ENCODE data around the gene KRCC1. TPM values are rescaled to one million over a fixed set of nuclear protein-coding genes. Genes with fewer than 3 reads are reported as not detected.
"Not testable (repeated sequence)": the region's sequence is repeated elsewhere in the genome, so short reads cannot be mapped to it uniquely, and the experiment has no call there.

KRCC1 gene
- total RNA-seq, 1 experiment from 2014 or later: 5.6 TPM

GRCh38 chr2:88038263-88039105 lies 17.1 kb downstream of the KRCC1 start:
- H3K4me1 ChIP-seq: peaks cover 13% of the 10 kb centered on the region
- H3K36me3 ChIP-seq: no peaks in the 10 kb centered on the region
- no peak overlapping the region for H3K4me3 ChIP-seq
- peak overlapping the region; percentile 54 for H3K27ac ChIP-seq
- DNase-seq: peak; percentile 14 to 64
- no peaks in the 10 kb centered on the region for H3K27me3 ChIP-seq
- H3K9me3 ChIP-seq (replicated peaks): no peaks in the 10 kb centered on the region

DNA sequence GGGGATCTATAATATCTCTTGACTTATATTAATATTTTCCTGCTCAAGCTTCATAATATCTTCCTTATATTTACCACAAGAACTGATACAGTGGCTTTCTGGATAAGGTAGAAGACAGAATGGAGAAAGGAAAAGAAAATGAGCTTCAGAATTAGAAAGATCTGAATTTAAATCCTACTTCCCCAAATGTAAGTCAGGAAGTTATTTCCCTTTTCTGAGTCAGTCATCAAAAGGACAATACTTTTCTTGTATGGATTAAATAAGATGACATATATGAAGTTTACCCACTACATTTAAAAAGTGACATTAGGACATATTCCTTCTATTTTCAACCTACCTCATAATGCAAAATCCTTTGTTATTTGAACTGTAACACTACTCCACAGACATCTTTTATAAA lies 19.0 kb downstream of the KRCC1 start:
- no peak overlapping the region for H3K4me3 ChIP-seq

GRCh38 chr2:88036182-88036581 lies 19.4 kb downstream of the KRCC1 start:
- Histone ChIP-seq H3K27ac (no peak overlapping the region), H3K36me3 (0 out of 2 replicates have a peak, but pooled peaks cover 2% of the 10 kb centered on the region)
- no peak for DNase-seq

More for the DNA sequence above, 19.0 kb downstream of the KRCC1 start:
- Histone ChIP-seq H3K36me3 (0 out of 2 replicates have a peak, but pooled peaks cover 2% of the 10 kb centered on the region), H3K27me3 (no peaks in the 10 kb centered on the region), H3K9me3 (replicated peaks) (no peaks in the 10 kb centered on the region), H3K4me1 (peaks cover 13% of the 10 kb centered on the region), H3K27ac (no peak overlapping the region)
- no peak for DNase-seq

GRCh38 chr2:88032070-88032702 lies 23.4 kb downstream of the KRCC1 start:
- Histone ChIP-seq H3K36me3 (0 out of 2 replicates have a peak, but pooled peaks cover 2% of the 10 kb centered on the region), H3K27me3 (no peaks in the 10 kb centered on the region), H3K4me1 (no peaks in the 10 kb centered on the region), H3K27ac (no peak overlapping the region), H3K4me3 (no peak overlapping the region), H3K9me3 (replicated peaks) (no peaks in the 10 kb centered on the region)
- DNase-seq: no peak

More at GRCh38 chr2:88036182-88036581, 19.4 kb downstream of the KRCC1 start:
- Histone ChIP-seq H3K4me3 (no peak overlapping the region), H3K27me3 (no peaks in the 10 kb centered on the region), H3K4me1 (peaks cover 13% of the 10 kb centered on the region), H3K9me3 (replicated peaks) (no peaks in the 10 kb centered on the region)

- H3K4me1 ChIP-seq: no peaks in the 10 kb centered on the region
- no peaks in the 10 kb centered on the region for H3K27me3 ChIP-seq
- no peaks in the 10 kb centered on the region for H3K9me3 ChIP-seq (replicated peaks)
- no peak for DNase-seq
- H3K4me3 ChIP-seq: no peak overlapping the region
- H3K36me3 ChIP-seq: 0 out of 2 replicates have a peak, but pooled peaks cover 2% of the 10 kb centered on the region
- H3K27ac ChIP-seq: no peak overlapping the region
Observed at GRCh38 chr2:88028931-88029330, 26.7 kb downstream of the KRCC1 start.

- no peak overlapping the region for H3K27ac ChIP-seq
- H3K4me1 ChIP-seq: no peaks in the 10 kb centered on the region
- H3K9me3 ChIP-seq (replicated peaks): no peaks in the 10 kb centered on the region
- no peak for DNase-seq
- H3K36me3 ChIP-seq: 0 out of 2 replicates have a peak, but pooled peaks cover 2% of the 10 kb centered on the region
- H3K27me3 ChIP-seq: no peaks in the 10 kb centered on the region
- H3K4me3 ChIP-seq: no peak overlapping the region
Observed at GRCh38 chr2:88027697-88028389, 27.7 kb downstream of the KRCC1 start.

DNA sequence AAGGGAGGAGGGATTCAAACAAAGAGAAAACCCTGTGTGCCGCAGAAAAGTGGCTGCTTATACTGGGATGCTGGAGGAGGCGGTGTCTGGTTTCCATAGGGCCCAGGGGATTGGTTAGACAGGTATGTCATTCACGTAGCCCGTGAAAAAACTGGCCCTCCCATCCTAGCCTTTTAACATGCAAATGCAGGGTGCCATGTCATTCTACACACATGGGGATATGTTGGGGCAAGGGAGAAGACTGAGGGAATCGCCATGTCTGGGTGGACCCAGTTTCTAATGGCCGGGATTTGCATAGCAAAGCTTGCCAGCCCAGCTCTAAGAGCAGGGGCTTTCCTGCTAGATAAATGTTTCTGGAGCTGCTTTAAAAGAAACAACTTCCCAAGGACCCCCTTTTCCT lies 31.1 kb downstream of the KRCC1 start:
- H3K9me3 ChIP-seq (replicated peaks): no peaks in the 10 kb centered on the region
- no peaks in the 10 kb centered on the region for H3K4me1 ChIP-seq
- no peak for DNase-seq
- no peak overlapping the region for H3K27ac ChIP-seq
- no peaks in the 10 kb centered on the region for H3K36me3 ChIP-seq
- H3K27me3 ChIP-seq: no peaks in the 10 kb centered on the region
- H3K4me3 ChIP-seq: no peak overlapping the region

- H3K4me1 ChIP-seq: no peaks in the 10 kb centered on the region
- no peaks in the 10 kb centered on the region for H3K36me3 ChIP-seq
- DNase-seq: peak in 1 of 2 experiments; percentile 22
- H3K27me3 ChIP-seq: no peaks in the 10 kb centered on the region
- H3K9me3 ChIP-seq (replicated peaks): no peaks in the 10 kb centered on the region
- no peak overlapping the region for H3K27ac ChIP-seq
- no peak overlapping the region for H3K4me3 ChIP-seq
Observed at GRCh38 chr2:88022669-88022921, 33.0 kb downstream of the KRCC1 start.

- H3K27me3 ChIP-seq: no peaks in the 10 kb centered on the region
- H3K27ac ChIP-seq: no peak overlapping the region
- H3K4me1 ChIP-seq: no peaks in the 10 kb centered on the region
- no peak for DNase-seq
- no peaks in the 10 kb centered on the region for H3K36me3 ChIP-seq
- no peak overlapping the region for H3K4me3 ChIP-seq
- no peaks in the 10 kb centered on the region for H3K9me3 ChIP-seq (replicated peaks)
Observed at GRCh38 chr2:88019985-88020384, 35.6 kb downstream of the KRCC1 start.

DNA sequence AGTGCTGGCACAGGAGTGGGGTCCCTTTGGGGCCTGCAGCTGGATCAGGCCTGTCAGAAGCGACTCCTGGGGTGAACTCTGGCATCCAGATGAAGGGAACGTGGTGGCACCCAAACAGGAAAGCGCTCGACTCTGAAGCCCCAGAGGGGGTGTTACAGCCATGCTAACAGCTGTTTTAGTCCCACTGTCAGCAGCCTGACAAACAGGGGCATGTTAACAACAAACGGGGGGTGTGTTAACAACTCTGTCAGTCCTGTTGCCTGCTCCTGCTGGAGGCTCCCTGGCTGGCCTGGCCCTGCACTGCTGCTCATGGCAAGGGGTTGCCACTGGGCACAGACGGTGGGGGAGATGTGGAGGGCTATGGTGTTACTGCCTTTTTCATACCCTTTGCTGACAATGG lies 36.7 kb downstream of the KRCC1 start:
- H3K36me3 ChIP-seq: no peaks in the 10 kb centered on the region
- no peak for DNase-seq

DNA sequence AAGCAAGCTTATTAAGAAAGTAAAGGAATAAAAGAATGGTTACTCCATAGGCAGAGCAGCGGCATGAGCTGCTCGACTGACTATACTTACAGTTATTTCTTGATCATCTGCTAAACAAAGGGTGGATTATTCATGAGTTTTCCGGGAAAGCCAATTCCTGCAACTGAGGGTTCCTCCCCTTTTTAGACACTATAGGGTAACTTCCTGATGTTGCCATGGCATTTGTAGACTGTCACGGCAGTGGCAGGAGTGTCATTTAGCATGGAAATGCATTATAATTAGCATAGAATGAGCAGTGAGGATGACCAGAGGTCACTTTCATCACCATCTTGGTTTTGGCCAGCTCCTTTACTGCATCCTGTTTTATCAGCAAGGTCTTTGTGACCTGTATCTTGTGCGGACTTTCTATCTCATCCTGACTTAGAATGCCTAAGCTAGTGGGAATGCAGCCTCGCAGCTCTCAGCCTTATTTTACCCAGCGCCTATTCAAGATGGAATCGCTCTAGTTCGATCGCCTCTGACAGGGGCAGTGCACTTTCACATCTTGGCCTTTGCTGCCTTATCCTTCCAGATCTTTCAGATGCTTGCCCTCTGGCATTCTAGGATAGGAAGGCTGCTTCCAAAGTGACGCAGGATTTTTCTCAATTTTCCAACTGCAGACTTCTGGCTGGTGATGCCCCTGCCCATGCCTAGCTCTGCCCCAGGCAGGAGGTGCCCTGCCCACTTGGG lies 37.3 kb downstream of the KRCC1 start:
- not testable (repeated sequence) for DNase-seq; H3K9me3 ChIP-seq (replicated peaks)

More for the DNA sequence above, 36.7 kb downstream of the KRCC1 start:
- no peak overlapping the region for H3K27ac ChIP-seq
- no peaks in the 10 kb centered on the region for H3K27me3 ChIP-seq
- H3K4me1 ChIP-seq: no peaks in the 10 kb centered on the region
- H3K4me3 ChIP-seq: no peak overlapping the region
- no peaks in the 10 kb centered on the region for H3K9me3 ChIP-seq (replicated peaks)

GRCh38 chr2:88017780-88018038 lies 37.9 kb downstream of the KRCC1 start:
- not testable (repeated sequence) for H3K4me1 ChIP-seq; H3K9me3 ChIP-seq (replicated peaks); H3K36me3 ChIP-seq; H3K27me3 ChIP-seq; DNase-seq; H3K27ac ChIP-seq; H3K4me3 ChIP-seq

More for the DNA sequence above, 37.3 kb downstream of the KRCC1 start:
- not testable (repeated sequence) for H3K36me3 ChIP-seq, H3K4me3 ChIP-seq, H3K4me1 ChIP-seq, H3K27ac ChIP-seq, H3K27me3 ChIP-seq

GRCh38 chr2:88016960-88017779 lies 38.4 kb downstream of the KRCC1 start:
- Histone ChIP-seq H3K9me3 (replicated peaks) (no peaks in the 10 kb centered on the region), H3K4me1 (no peaks in the 10 kb centered on the region), H3K27me3 (no peaks in the 10 kb centered on the region), H3K4me3 (no peak overlapping the region), H3K36me3 (no peaks in the 10 kb centered on the region), H3K27ac (no peak overlapping the region)
- DNase-seq: no peak
